ENCODE results near the gene TBC1D17. TPM values are rescaled to one million over a fixed set of nuclear protein-coding genes. Genes with fewer than 3 reads are reported as not detected.

Gene TBC1D17
- polyA plus RNA-seq (9.0 to 25.6 TPM (median 9.4 TPM) in 3 replicates), polyA minus RNA-seq (9.2 to 31.4 TPM (median 11.6 TPM) in 3 replicates)
- 5.1 TPM for polyA plus RNA-seq (2011; ENCODE audit: low read depth)
- polyA plus RNA-seq (2011; cell fraction: cytosol; rRNA removed): 15.5 and 20.2 TPM in 2 replicates
- 19.6 and 29.7 TPM in 2 replicates for polyA plus RNA-seq (2011; cell fraction: nucleus; rRNA removed)
- 22.6 and 24.6 TPM in 2 replicates for polyA plus RNA-seq (2012; ENCODE audit: low replicate concordance)
- polyA minus RNA-seq (2011; cell fraction: cytosol; rRNA and poly(A)+ RNA removed): 19.8 TPM
- 12.9 and 17.7 TPM in 2 replicates for polyA minus RNA-seq (2011; cell fraction: nucleus; rRNA and poly(A)+ RNA removed)

DNA sequence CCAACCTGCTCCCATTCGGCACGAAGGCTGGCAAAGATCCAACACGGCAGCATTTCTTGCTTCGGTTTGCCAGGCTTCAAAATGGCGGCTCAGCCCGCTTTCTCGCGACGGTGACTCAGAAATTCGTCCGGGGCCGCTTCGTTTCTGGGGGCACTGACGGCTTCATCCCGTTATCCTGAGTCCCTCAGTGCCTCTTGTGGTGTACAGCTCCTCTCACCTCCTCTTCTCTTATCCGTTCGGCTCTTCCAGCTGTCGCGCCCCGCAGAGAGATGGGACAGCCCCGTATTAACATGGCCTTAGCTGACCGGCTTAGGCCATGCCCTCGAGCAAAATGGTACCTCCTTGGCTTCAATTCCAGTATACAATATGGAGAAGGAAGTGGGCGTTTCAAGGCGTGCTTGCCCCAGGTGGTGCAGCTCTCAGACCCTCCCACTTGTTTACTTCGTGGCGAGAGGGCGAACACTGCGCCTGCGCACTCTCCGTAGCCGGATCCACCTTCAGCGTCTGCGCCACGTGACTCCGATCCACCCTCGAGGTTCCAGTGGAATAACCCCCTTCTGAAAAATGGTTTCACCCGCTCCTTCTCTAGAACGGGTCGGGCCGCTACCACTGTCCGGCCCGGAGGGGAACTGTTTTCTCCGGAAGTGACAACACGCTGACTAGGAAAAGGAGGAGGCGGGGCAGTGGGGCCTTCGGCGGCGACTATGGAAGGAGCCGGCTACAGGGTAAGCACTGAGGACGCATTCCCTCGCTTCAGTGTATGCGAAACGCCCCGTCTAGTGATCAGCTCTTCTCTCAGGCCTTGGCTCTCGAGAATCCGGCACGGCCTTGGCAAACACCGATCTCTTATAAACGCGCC is at the start of gene TBC1D17, which contains the start of gene AKT1S1:
TBC1D17 (plus strand) TSS at position 683 of the 859 bp plus-strand sequence; CDS start at position 705, 22 bp downstream.
AKT1S1 (minus strand) TSS at position 336 of the 859 bp plus-strand sequence. CDS start 4,060 bp downstream, outside the sequence.
- peak within 1 kb of the TSS; percentile 99 for H3K9ac ChIP-seq (ENCODE audit: control insufficient read depth, extremely low read depth, insufficient read depth, low read length)
- peak; percentile 99 for DNase-seq (ENCODE audit: low read depth, low spot score)
- H3K4me2 ChIP-seq (ENCODE audit: control insufficient read depth, extremely low read depth, insufficient read depth, low read depth, low read length): peak within 1 kb of the TSS; percentile 98
- peak within 1 kb of the TSS; percentile 92 to 95 (median 94) for H3K4me3 ChIP-seq (ENCODE audit: control insufficient read depth in 2 of 3, extremely low read depth in 1 of 3, insufficient read depth in 2 of 3, low read depth in 1 of 3, low read length in 3 of 3)
- peak within 1 kb of the TSS; percentile 99 for H2AFZ ChIP-seq (ENCODE audit: control insufficient read depth, low read length)
- H3K9me3 ChIP-seq (ENCODE audit: control insufficient read depth, low read depth, low read length): no peaks in the 10 kb centered on the region
- dilution Hi-C loops (cut with MboI; ENCODE audit: extremely low pct_ligation_motif_present, low sequenced_read_pairs): no loop called here
- H4K20me1 ChIP-seq (ENCODE audit: control insufficient read depth, extremely low read depth, insufficient read depth, low read length): no peaks in the 10 kb centered on the region
- TF ChIP-seq, protein P1, sequence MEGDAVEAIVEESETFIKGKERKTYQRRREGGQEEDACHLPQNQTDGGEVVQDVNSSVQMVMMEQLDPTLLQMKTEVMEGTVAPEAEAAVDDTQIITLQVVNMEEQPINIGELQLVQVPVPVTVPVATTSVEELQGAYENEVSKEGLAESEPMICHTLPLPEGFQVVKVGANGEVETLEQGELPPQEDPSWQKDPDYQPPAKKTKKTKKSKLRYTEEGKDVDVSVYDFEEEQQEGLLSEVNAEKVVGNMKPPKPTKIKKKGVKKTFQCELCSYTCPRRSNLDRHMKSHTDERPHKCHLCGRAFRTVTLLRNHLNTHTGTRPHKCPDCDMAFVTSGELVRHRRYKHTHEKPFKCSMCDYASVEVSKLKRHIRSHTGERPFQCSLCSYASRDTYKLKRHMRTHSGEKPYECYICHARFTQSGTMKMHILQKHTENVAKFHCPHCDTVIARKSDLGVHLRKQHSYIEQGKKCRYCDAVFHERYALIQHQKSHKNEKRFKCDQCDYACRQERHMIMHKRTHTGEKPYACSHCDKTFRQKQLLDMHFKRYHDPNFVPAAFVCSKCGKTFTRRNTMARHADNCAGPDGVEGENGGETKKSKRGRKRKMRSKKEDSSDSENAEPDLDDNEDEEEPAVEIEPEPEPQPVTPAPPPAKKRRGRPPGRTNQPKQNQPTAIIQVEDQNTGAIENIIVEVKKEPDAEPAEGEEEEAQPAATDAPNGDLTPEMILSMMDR (optimal IDR thresholded peaks at IDR 0.05 in 1 of 3, IDR thresholded peaks at IDR 0.05 in 1 of 3, conservative IDR thresholded peaks at IDR 0.05 in 1 of 3; ENCODE audit: extremely low read depth in 1 of 3, insufficient read depth in 2 of 3, low read length in 3 of 3): no peak
- no peak for TF ChIP-seq EZH2 (IDR thresholded peaks at IDR 0.05; ENCODE audit: low read length)
- no peaks in the 10 kb centered on the region for H3K9me1 ChIP-seq (ENCODE audit: control insufficient read depth, extremely low read depth, insufficient read depth, low read length)
- H3K27ac ChIP-seq (ENCODE audit: control insufficient read depth, insufficient read depth, low read length): peak within 1 kb of the TSS; percentile 100
- peaks cover 23% of the 10 kb centered on the region for H3K4me1 ChIP-seq (ENCODE audit: control insufficient read depth, extremely low read depth, insufficient read depth, low read length)
- FAIRE-seq: peak; percentile 94
- peaks cover 22 to 23% of the 10 kb centered on the region in 2 experiments for H3K36me3 ChIP-seq (ENCODE audit: control insufficient read depth in 2 of 2, extremely low read depth in 1 of 2, insufficient read depth in 2 of 2, low read length in 2 of 2)
- H3K79me2 ChIP-seq (ENCODE audit: control insufficient read depth, insufficient read depth, low read length): peaks cover 36% of the 10 kb centered on the region
- H3K27me3 ChIP-seq (ENCODE audit: control insufficient read depth, extremely low read depth, insufficient read depth, low read length): no peaks in the 10 kb centered on the region

DNA sequence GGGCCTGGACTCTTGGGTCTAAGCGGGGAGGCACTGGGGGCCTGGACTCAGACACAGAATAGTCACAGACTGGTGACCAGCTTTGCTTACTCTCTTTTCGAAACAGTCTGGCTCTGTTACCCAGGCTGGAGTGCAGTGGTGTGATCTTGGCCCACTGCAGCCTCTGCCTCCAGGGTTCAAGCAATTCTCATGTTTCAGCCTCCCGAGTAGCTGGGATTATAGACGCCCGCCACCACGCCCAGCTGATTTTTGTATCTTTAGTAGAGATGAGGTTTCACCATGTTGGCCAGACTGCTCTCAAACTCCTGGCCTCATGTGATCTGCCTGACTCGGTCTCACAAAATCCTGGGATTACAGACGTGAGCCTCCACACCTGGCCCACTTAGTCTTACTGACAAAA is 48.3 kb upstream of the TBC1D17 start:
- H3K36me3 ChIP-seq (ENCODE audit: control insufficient read depth in 2 of 2, extremely low read depth in 1 of 2, insufficient read depth in 2 of 2, low read length in 2 of 2): peaks cover 12 to 40% of the 10 kb centered on the region in 2 experiments

More for the DNA sequence above, 48.3 kb upstream of the TBC1D17 start:
- Histone ChIP-seq H3K27me3 (ENCODE audit: control insufficient read depth, extremely low read depth, insufficient read depth, low read length) (no peaks in the 10 kb centered on the region), H3K4me2 (ENCODE audit: control insufficient read depth, extremely low read depth, insufficient read depth, low read depth, low read length) (no peak overlapping the region), H3K9me3 (ENCODE audit: control insufficient read depth, low read depth, low read length) (no peaks in the 10 kb centered on the region), H3K27ac (ENCODE audit: control insufficient read depth, insufficient read depth, low read length) (no peak overlapping the region), H4K20me1 (ENCODE audit: control insufficient read depth, extremely low read depth, insufficient read depth, low read length) (no peaks in the 10 kb centered on the region), H3K4me1 (ENCODE audit: control insufficient read depth, extremely low read depth, insufficient read depth, low read length) (no peaks in the 10 kb centered on the region), H3K79me2 (ENCODE audit: control insufficient read depth, insufficient read depth, low read length) (peaks cover 4% of the 10 kb centered on the region), H3K9ac (ENCODE audit: control insufficient read depth, extremely low read depth, insufficient read depth, low read length) (no peak overlapping the region), H3K4me3 (ENCODE audit: control insufficient read depth in 2 of 3, extremely low read depth in 1 of 3, insufficient read depth in 2 of 3, low read depth in 1 of 3, low read length in 3 of 3) (no peak overlapping the region), H3K9me1 (ENCODE audit: control insufficient read depth, extremely low read depth, insufficient read depth, low read length) (no peaks in the 10 kb centered on the region), H2AFZ (ENCODE audit: control insufficient read depth, low read length) (no peak overlapping the region)
- no peak for DNase-seq (ENCODE audit: low read depth, low spot score)
- FAIRE-seq: no peak
- TF ChIP-seq, protein P1 (optimal IDR thresholded peaks at IDR 0.05 in 1 of 3, IDR thresholded peaks at IDR 0.05 in 1 of 3, conservative IDR thresholded peaks at IDR 0.05 in 1 of 3; ENCODE audit: extremely low read depth in 1 of 3, insufficient read depth in 2 of 3, low read length in 3 of 3): no peak
- no peak for TF ChIP-seq EZH2 (IDR thresholded peaks at IDR 0.05; ENCODE audit: low read length)
- dilution Hi-C loops (cut with MboI; ENCODE audit: extremely low pct_ligation_motif_present, low sequenced_read_pairs): no loop called here
